ENCODE results near the gene PSMC2. TPM values are rescaled to one million over a fixed set of nuclear protein-coding genes. Genes with fewer than 3 reads are reported as not detected.

The PSMC2 gene
- polyA plus RNA-seq, 1 experiment: 266 TPM

DNA sequence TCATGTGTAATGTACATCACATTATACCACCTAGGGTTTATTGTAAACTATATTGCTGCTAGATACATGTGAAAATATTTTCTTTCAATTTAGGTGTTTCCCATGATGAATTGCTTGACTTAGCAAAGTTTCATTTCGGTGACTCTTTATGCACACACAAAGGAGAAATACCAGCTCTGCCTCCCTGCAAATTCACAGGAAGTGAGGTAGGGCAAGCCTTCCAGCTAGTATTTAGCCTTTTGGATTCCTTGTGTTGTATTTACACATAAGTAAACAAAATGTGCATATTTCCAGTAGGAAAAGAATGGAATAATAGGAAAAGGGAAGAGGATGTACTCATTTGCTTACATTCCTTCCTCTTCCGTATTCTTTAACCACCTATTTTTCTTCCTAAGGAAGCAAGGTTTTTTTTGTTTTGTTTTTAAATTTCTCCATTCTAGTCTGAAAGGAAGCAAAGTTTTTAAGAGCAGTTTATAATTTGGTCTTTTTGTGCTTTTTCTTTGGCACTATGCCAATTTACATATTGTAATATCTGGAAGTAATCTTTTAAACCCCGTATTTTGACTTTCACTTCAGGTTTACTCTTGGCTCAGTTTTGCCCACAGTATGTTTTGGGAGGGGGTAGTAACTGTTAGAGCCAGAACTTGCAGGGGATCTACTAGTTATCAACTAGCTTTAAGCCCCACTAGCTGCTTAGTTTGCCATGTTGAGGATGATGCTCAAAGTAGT, 39.8 kb upstream of the PSMC2 start:
- H3K4me3 ChIP-seq (ENCODE audit: low read depth, low read length): no peak overlapping the region
- H3K27me3 ChIP-seq (ENCODE audit: control insufficient read depth, insufficient read depth, low read length): no peaks in the 10 kb centered on the region
- DNase-seq (ENCODE audit: low read depth, low spot score): no peak
- CTCF ChIA-PET: interaction anchor here (3.2 kb wide), 1 partner anchor 11 kb away, joined by 21 read pairs; the partner anchor contains the start of gene PMPCB
- H3K27ac ChIP-seq (ENCODE audit: low read depth, low read length): no peak overlapping the region
- no peaks in the 10 kb centered on the region for H3K9me3 ChIP-seq (ENCODE audit: control insufficient read depth, insufficient read depth, low read length)
- POLR2A ChIA-PET: interaction anchor here (1.0 kb wide), 1 partner anchor 31 kb away, joined by 3 read pairs; no protein-coding TSS in a partner anchor
- TF ChIP-seq CTCF (IDR thresholded peaks at IDR 0.05; ENCODE audit: low read depth, low read length): no peak

DNA sequence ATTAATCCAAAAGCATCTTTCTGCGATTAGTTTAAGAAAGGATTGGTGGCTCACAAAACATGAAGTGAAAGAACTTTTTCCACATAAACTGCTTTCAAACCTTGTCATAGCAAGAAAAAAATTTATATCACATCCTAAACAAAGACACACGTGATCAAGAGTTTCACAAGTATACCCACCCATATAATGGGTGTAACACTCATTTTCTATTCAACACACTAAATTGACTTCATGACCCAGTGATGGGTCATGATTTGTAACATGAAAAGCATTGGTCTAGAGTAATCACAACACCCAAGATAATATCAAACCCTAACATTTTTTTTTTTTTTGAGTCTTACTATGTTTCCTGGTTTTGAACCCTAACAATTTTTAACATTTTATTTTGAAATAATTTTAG, 32.6 kb upstream of the PSMC2 start:
- POLR2A ChIA-PET: no interaction called here
- Histone ChIP-seq H3K9me3 (ENCODE audit: control insufficient read depth, insufficient read depth, low read length) (no peaks in the 10 kb centered on the region), H3K27ac (ENCODE audit: low read depth, low read length) (no peak overlapping the region), H3K4me3 (ENCODE audit: low read depth, low read length) (no peak overlapping the region), H3K27me3 (ENCODE audit: control insufficient read depth, insufficient read depth, low read length) (no peaks in the 10 kb centered on the region)
- CTCF ChIA-PET: no interaction called here
- no peak for TF ChIP-seq CTCF (IDR thresholded peaks at IDR 0.05; ENCODE audit: low read depth, low read length)
- DNase-seq (ENCODE audit: low read depth, low spot score): no peak

- ChIA-PET POLR2A (no interaction called here), CTCF (no interaction called here)
- no peak for TF ChIP-seq CTCF (IDR thresholded peaks at IDR 0.05; ENCODE audit: low read depth, low read length)
- DNase-seq (ENCODE audit: low read depth, low spot score): no peak
- Histone ChIP-seq H3K27me3 (ENCODE audit: control insufficient read depth, insufficient read depth, low read length) (no peaks in the 10 kb centered on the region), H3K27ac (ENCODE audit: low read depth, low read length) (no peak overlapping the region), H3K9me3 (ENCODE audit: control insufficient read depth, insufficient read depth, low read length) (no peaks in the 10 kb centered on the region), H3K4me3 (ENCODE audit: low read depth, low read length) (no peak overlapping the region)
These were observed 31.0 kb upstream of the PSMC2 start for GRCh38 chr7:103316380-103316941.

DNA sequence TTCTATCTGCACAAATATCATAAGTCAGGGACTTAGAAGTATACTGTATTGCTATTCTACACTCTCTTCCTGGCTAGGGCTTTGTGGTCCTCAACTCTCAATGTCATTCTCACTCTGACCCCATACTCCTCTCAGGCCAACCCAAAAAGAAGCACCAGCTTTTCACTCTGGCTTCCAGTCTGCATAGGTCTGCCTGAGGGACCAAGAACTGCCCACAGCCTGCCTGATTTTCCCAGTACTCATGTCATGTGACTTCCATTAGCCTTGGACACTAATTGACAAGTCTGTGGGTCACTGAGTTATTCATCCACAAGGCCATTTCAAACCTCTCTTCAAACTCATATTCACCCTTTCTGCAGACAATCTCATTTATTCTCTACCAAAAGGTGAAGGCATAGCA, 30.4 kb upstream of the PSMC2 start:
- Histone ChIP-seq H3K27ac (ENCODE audit: low read depth, low read length) (no peak overlapping the region), H3K9me3 (ENCODE audit: control insufficient read depth, insufficient read depth, low read length) (no peaks in the 10 kb centered on the region), H3K4me3 (ENCODE audit: low read depth, low read length) (no peak overlapping the region), H3K27me3 (ENCODE audit: control insufficient read depth, insufficient read depth, low read length) (no peaks in the 10 kb centered on the region)
- no peak for DNase-seq (ENCODE audit: low read depth, low spot score)
- ChIA-PET POLR2A (no interaction called here), CTCF (no interaction called here)
- no peak for TF ChIP-seq CTCF (IDR thresholded peaks at IDR 0.05; ENCODE audit: low read depth, low read length)

GRCh38 chr7:103325744-103326143, 21.7 kb upstream of the PSMC2 start:
- H3K27me3 ChIP-seq (ENCODE audit: control insufficient read depth, insufficient read depth, low read length): no peaks in the 10 kb centered on the region
- POLR2A ChIA-PET: no interaction called here
- no peaks in the 10 kb centered on the region for H3K9me3 ChIP-seq (ENCODE audit: control insufficient read depth, insufficient read depth, low read length)
- no peak overlapping the region for H3K27ac ChIP-seq (ENCODE audit: low read depth, low read length)
- no peak for DNase-seq (ENCODE audit: low read depth, low spot score)
- no peak for TF ChIP-seq CTCF (IDR thresholded peaks at IDR 0.05; ENCODE audit: low read depth, low read length)
- H3K4me3 ChIP-seq (ENCODE audit: low read depth, low read length): no peak overlapping the region
- CTCF ChIA-PET: no interaction called here

All from AG04450 (cell line).